NCI-H128 (cell line): ENCODE data around the gene DOCK4.

Experiments
- DNase-seq: peaks from one replicate; lab custom pipeline; 2025; ENCODE audit not compliant: unreplicated experiment; lab: John Stamatoyannopoulos, UW

Gene DOCK4

GRCh38 chr7:112116894-112117293, 89.3 kb downstream of the DOCK4 start:
- DNase-seq, result no peak

GRCh38 chr7:112116358-112116757, 89.8 kb downstream of the DOCK4 start:
- no peak for DNase-seq

GRCh38 chr7:112115880-112116279, 90.3 kb downstream of the DOCK4 start:
- no peak for DNase-seq

DNA sequence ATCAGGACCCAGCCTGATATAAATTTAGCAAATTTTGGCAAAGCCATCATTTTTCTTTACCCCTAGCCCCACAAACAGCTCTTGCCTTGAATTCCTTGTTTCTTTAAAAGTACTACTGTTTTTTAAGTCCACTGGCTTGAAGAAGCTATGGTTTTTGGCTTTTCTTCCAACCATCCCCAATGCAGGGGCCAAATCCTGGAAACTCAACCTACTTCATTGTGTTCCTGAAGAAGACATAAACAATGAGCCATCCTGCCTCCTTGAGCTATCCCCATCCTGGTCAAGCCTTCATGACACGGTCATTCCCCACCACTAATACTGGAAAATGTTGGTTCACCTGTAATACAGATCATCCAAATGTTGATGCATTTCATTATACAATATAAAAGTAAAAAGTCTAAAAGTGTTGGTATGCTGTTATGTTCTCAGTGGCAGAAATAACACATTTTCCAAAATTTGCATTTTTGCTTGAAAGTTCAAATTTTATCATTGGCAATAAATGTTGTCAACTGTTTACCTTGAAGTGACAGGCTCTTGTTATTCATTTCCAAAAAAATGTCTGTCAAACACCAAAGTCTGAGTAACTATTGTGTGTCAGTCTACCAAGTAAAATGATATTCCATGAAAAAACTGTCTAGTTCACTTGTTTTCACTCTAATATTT, 92.2 kb downstream of the DOCK4 start:
- DNase-seq, result no peak

DNA sequence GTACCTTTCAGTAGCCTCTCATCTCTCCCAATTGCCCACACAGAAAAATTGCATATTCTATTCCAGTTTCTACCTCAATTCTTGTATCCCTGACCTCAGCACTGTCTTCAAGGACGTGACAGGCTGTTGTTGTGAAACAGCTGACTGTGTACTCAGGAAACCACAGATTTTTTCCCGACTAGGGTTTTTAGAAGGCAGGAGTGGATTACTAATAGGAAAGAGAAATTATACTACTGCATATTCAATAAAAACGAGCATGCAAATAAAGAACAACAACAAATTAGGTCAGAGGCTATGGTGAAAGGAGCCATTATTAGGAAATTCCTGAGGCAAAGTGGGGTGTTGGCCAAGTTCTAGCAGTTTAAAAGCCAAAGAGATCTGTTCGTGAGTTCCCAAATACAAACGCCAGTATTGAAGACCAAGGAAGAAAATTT, 93.4 kb downstream of the DOCK4 start:
- no peak for DNase-seq

DNA sequence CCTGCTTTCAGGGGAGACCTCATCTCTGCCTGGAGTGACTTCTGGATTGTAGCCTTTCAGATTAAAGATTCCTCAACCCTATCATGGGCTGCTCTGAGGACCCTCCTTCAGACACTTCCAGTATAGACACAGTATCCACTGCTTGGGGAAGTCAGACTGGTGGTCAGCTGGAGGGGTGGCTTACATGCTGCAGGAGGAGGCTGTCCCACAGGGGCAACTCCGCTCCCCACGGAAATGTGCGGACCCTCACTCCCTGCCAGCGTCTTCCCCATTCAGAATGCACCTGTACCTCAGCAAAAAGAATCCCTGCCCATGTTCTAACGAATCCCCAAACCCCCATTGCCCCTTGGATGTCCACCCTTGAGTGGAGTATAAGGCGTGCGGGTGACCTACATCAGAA, 95.5 kb downstream of the DOCK4 start:
- no peak for DNase-seq

- DNase-seq, result no peak
Observed at GRCh38 chr7:112110175-112110574, 96.0 kb downstream of the DOCK4 start.

GRCh38 chr7:112108981-112109380, 97.2 kb downstream of the DOCK4 start:
- DNase-seq, result no peak

- no peak for DNase-seq
Observed at GRCh38 chr7:112105584-112106530, 100.3 kb downstream of the DOCK4 start.

DNA sequence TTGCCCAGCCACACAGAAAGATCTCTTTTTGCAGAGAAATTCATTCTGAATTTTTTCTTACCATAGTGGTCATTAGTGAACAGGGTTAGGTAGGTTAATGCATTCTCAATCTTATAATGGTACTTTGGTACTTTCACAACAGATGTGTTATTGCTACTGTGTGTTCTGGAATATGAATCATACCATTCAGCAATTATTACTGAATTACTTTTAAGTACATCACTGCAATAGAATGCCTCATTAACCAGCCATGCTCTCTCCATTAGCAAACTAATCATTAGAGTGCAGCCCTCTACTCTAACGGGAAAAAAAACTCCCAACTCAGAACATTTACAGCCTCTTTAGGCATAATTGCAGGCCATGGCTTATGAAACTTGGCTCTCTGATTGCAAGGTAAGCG, 102.1 kb downstream of the DOCK4 start:
- DNase-seq, result no peak

DNA sequence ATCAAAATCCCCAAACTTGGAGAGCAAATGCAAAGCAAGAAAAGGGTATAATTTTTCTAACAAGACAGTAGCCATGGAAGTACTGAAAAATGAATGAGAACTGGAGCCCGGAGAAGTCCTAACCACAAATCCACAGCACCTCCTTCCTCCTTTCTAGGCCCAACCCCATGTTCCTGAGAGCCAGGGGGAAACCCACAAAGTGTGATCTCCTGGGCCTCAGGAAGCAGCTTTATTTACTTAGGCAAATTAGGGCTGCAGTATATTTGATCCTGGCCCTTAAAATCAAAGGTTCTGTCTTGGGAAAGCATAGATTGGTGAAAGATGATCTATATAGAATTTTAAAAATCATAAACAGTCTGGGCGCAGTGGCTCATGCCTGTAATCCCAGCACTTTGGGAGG, 103.0 kb downstream of the DOCK4 start:
- no peak for DNase-seq

DNA sequence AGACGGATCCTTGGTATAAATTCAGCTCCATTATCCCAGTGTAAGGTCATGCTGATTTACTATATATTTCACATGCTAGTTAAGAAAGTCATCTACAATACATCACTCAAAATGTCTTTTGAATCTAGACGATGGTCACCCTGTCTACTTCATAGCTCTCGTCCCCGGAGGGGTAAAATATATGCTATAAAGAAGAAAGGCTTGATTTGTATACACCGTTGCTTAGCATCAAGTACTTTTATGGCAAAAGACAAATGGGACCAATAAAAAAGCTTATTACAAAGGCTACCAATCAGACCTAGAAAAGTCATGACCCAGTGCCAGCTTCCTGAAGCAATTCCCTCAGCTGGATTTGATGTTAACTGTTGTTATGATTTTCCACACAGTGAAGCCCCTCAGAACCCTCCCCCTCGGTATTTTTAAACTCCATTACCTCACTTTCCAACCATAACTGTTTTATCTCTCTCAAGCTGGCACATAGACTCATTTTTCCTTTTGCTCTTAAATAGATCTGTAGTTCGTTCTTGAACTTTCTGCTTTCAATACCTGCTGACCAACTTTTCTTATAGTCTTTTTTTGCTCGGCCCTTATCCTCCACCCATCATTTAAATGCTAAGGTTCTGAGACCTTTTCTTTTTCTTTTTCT, 104.9 kb downstream of the DOCK4 start:
- no peak for DNase-seq

DNA sequence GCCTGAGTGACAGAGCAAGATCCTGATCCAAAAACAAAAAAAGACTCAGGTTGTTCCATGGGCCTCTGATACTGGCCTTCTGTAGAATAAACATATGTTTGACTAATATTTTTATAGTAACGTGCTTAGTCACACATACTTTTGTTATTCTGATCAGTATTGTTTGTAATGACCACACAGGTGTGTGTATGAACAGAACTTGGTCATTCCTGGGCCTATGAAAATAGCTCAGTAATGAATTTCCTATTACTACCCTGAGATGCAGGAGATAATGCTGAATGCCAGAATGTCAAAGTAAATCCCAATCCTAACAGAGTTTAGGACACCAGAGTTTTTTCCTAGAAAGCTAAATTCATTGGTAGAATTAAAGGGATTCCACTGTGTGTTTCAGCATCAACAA, 108.7 kb downstream of the DOCK4 start:
- no peak for DNase-seq

DNA sequence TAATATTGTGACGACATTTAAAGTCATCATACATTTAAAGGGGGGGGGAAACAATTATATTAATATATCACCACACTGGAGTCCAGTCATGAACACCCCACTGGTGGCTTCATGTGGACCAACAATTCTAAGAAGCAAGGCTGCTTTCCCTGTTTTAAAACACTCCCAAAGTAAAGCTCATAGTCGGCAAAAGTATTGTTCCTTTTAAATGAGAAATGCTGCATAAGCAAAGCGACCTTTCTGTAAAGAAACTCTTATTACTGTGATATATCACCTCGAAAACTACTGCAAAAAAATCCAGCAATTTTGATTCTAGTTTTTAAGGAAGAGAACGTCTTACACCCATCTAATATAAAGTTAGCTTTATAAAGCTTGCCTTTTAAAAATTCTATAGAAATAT, 112.8 kb downstream of the DOCK4 start:
- DNase-seq, result no peak

DNA sequence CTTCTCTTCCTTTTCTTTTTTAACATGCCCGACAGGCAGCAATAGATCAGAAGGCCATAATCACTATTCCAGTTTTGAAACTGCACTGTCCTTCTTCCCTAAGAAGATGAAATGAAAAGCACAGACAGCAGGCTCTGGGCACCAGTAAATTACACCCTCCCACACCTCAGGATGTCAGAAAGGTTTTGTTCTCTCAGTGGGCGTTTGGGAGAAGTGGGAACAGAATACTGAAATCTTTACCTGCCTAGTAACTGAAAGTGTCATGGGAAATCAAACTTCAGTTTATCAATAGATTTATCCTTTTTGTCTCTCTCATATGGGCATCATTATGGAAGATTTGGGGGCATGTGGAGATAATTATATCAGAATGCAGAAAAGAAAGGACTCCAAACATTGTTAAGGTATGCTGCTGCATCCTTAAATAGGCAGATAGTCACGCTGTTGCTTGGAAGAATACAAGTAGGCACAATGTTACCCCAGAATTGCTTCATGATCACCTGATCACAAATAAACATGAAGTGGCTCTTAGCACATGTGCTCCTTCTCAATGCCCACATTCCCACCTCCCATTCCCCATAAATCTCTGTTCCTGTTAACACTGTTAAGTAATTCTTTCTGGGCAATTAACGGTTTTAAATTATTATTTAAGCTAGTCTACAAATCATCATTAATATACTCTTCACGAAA, 113.3 kb downstream of the DOCK4 start:
- no peak for DNase-seq

- no peak for DNase-seq
Observed at GRCh38 chr7:112092306-112092705, 113.9 kb downstream of the DOCK4 start.

DNA sequence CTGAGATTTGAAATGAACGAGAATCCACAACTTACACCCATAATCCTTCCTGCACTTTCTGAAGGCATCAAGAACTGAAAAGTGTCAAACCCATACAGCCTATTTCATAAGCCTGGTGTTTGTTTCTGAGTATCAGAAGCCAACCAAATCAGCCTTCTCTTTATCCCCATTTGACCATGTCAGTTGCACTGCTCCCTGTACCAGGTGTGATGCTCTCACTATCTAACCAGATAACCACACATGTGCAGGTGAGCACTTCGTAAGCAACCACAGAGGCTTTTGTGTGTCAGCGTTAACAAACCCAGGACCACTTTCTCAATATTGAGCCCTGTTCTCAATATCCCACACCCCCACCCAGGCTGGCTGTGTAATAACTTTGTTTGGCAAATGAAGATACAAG, 114.4 kb downstream of the DOCK4 start:
- no peak for DNase-seq

DNA sequence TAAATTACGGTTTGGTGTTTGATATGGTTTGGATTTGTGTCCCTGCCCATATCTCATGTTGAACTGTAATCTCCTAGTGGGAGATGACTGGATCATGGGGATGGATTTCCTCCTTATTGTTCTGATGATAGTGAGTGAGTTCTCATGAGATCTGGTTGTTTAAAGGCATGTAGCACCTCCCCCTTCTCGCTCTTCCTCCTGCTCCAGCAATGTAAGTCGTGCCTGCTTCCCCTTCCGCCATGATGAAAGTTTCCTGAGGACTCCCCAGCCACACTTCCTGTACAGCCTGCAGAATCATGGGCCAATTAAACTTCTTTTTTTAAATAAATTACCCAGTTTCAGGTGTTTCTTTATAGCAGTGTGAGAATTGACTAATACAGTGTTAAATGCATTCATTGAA, 116.6 kb downstream of the DOCK4 start:
- DNase-seq, result no peak

DNA sequence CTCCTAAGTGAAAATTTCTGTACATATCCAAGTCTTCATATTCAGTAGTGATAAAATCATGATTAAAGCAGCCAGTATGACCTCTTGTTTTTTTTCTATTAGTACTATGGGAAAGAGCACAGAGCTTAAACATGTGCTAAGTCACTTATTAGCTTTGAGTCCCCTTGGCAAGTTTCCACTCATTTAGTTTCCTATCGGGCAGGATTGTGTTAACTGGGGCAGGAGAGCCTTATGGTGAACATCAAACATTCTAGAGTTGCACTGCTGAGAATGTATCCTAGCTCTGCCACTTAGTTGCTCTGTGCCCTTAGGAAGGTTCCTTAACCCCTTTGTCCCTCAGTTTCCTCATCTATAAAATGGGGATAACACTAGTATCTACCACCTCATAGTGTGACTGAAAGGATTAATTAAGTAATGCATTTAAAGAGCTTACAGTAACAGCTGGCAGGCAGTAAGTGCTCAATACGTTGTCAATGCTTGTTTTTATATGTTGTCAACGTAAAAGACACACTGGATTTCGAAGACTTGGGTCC, 117.6 kb downstream of the DOCK4 start:
- no peak for DNase-seq

DNA sequence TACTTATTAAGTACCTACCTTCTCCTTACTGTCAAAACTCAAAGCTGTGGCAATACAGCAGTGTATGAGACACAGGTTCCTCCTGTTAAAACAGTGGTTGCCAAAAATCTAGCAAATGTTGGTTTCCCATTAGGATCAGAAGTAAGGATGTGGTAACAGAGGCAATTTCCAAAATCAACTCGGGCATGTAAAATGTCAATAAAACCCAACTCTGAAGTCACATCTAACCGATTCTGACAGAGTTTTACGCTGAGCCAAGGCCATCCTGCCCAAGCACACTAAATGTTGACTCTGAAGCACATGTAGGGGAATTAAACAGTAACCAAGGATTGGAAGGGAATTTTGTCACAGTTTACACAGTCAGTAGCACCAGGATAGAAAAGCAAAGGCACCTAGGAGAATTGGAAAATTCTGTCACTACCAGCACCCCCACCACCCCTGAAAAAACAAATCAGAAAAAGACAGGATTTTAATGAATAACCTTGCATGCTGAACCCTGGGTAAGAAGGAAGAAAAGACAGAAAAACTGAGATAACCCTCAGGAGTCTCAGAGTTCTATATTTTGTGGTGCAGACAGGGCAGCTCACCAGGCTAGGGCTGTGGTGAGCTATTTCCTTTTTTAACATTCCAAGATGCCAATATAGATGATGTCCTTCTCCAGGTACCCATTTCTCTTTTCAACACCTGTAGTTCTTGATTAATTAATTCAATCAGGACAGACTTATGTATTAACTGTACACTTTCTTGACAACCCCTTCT, 119.5 kb downstream of the DOCK4 start:
- DNase-seq, result no peak
